Measurements from ENCODE around the gene CARS1. TPM values are rescaled to one million over a fixed set of nuclear protein-coding genes. Genes with fewer than 3 reads are reported as not detected.

CARS1 gene
- total RNA-seq, 2 experiments from 2014 or later, result 109 to 119 TPM

GRCh38 chr11:2992234-2992996, 64.8 kb downstream of the CARS1 start, which contains the start of gene NAP1L4:
Gene NAP1L4 (minus strand): TSS chr11:2992329. CDS start chr11:2979220, 13,109 bp downstream.
- CTCF ChIA-PET, result interaction anchor here (1.0 to 3.1 kb wide), 7 partner anchors 14 to 62 kb away, joined by 3 to 12 read pairs (median 3); no protein-coding TSS in a partner anchor
- peak within 1 kb of the TSS; percentile 98 for H3K27ac Mint-ChIP-seq
- ATAC-seq, result peak; percentile 90

DNA sequence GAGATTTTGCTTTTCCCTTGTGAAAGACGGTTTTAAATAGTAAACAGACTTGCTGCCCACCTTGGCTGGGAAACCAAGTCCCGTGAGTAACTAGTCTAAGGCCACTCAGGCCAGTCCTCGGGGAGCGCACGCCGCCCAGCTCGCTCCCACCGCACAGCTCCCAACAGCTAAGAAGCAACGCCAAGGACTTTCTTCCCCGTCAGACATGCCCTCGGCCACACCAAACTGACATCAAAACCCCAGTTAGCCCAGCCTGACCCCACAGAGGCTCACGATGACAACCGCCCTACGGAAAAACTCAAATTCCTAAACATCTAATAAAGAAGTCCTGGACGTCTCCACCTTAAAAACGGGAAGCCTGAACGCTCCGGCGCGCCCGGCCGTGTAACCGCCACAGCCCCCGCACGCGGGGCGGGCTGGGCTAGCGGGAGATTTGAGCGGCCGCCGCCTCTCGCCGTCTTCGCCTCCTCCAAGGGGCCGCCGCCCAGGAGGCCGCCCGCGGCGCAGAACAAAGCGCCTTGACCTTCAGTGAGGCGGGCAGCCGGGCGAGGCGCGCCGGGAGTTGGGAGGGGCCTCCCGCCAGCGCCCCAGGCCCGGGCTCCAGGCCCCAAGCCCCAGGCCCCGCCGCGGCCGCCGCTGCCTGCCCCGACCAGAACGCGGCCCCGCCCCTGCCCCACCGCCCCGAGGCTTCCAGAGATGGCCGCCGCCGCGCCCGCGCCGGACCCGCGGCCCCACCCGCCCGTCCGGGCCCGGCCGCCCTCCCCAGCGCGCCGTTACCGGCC, 65.6 kb downstream of the CARS1 start:
- ATAC-seq (peak; percentile 55), DNase-seq (peak; percentile 58)
- peaks cover 44% of the 10 kb centered on the region for H3K36me3 Mint-ChIP-seq
- H3K27ac Mint-ChIP-seq, result peak overlapping the region; percentile 98
- H3K4me3 Mint-ChIP-seq, result peak overlapping the region; percentile 95
- H3K27me3 Mint-ChIP-seq, result no peaks in the 10 kb centered on the region
- H3K9me3 Mint-ChIP-seq (ENCODE audit: low read depth), result no peaks in the 10 kb centered on the region
- H3K4me1 Mint-ChIP-seq, result peaks cover 21% of the 10 kb centered on the region
- CTCF ChIA-PET, result interaction anchor here (1.0 to 1.1 kb wide), 4 partner anchors 22 to 62 kb away, joined by 3 read pairs; no protein-coding TSS in a partner anchor

More at GRCh38 chr11:2992234-2992996, 64.8 kb downstream of the CARS1 start, which contains the start of gene NAP1L4:
- Mint-ChIP-seq H3K4me3 (peak within 1 kb of the TSS; percentile 95), H3K27me3 (no peaks in the 10 kb centered on the region), H3K36me3 (peaks cover 39% of the 10 kb centered on the region), H3K4me1 (peaks cover 15% of the 10 kb centered on the region), H3K9me3 (ENCODE audit: low read depth) (no peaks in the 10 kb centered on the region)
- DNase-seq, result peak; percentile 98

DNA sequence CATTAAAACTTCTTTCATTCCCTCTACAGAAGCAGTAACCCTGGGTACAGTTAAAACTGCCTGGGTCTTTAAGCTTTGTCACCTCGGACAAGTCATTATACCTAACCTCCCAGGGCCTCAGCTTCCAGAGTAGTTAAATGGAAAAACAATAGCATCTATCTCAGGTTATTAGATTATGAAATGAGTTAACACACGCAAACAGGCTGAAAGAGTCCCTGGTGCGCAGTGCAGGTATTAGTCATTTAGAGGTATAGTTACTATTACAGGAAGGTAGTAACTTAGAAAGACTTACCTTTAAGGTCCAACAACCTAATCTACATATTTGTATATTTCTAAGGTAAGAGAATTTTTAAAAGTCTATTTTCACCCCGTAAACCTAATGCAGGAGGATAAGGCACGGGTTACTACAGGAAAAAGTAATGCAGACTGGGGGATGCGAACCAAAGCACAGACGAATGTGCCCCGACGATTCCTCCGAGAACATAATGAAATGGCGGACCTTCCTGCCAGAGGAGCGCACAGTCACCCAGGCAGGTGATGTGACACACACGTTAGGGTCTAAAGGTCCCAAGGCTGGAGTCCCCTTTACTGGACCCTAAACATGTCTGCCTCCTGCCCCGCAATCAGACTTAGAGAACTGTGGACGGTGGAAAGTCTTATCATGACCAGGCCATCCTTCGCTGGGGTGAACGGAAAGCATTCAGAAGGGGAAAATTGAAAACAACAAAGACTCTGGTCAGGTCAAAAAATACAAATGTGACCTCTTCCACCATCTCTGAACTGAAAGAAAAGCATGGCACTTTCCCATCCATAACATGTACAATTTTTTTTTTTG, 66.4 kb downstream of the CARS1 start:
- Mint-ChIP-seq H3K9me3 (ENCODE audit: low read depth) (no peaks in the 10 kb centered on the region), H3K27ac (peak overlapping the region; percentile 98), H3K4me1 (peaks cover 24% of the 10 kb centered on the region), H3K4me3 (peak overlapping the region; percentile 93), H3K36me3 (peaks cover 44% of the 10 kb centered on the region), H3K27me3 (no peaks in the 10 kb centered on the region)
- ATAC-seq (no peak), DNase-seq (peak; percentile 68)
- CTCF ChIA-PET, result interaction anchor here (1.3 to 3.5 kb wide), 5 partner anchors 15 to 30 kb away, joined by 3 to 23 read pairs (median 15); no protein-coding TSS in a partner anchor

DNA sequence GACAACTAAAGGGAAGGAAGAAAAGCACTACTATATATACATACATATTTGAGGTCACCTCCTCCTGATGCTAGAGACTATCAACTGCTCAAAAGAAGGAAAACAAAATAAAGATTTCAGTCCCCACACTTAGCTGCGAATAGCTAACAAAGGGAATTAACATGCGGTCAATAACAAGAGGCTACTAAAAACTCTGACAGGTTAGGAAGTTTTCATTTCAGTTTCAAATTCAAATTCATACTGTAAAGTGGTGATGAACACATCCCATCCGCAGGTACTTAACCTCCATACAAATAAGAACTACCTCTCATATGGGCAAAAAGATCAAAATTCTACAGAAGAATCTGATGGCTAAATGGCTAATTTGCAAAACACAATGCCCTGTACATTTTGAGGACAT, 67.7 kb downstream of the CARS1 start:
- ATAC-seq (no peak), DNase-seq (no peak)
- CTCF ChIA-PET, result interaction anchor here (0.7 to 3.5 kb wide), 14 partner anchors 9 to 809 kb away, joined by 3 to 23 read pairs (median 4); no protein-coding TSS in a partner anchor
- Mint-ChIP-seq H3K27ac (peak overlapping the region; percentile 98), H3K36me3 (peaks cover 52% of the 10 kb centered on the region), H3K4me1 (peaks cover 32% of the 10 kb centered on the region), H3K4me3 (peak overlapping the region; percentile 93), H3K27me3 (no peaks in the 10 kb centered on the region), H3K9me3 (ENCODE audit: low read depth) (no peaks in the 10 kb centered on the region)

DNA sequence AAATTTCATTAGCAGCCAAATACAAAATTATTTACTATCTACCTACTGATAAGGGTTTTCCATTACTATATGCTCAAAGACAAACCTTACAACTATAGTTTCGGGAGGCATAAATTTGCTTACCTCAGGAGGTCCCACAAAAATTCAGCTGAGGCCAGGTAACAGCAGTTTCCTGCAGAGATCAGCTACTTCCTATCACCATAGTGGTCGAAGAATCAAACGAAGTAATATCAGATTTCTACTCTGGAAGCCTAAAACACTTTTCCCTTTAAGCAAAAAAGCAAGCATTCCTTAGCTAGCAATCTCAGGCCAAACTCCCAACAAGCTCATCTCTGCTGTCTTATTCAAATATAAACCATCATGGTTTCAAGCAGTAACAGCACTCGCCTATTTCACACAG, 68.2 kb downstream of the CARS1 start:
- H3K27ac Mint-ChIP-seq, result peak overlapping the region; percentile 98

DNA sequence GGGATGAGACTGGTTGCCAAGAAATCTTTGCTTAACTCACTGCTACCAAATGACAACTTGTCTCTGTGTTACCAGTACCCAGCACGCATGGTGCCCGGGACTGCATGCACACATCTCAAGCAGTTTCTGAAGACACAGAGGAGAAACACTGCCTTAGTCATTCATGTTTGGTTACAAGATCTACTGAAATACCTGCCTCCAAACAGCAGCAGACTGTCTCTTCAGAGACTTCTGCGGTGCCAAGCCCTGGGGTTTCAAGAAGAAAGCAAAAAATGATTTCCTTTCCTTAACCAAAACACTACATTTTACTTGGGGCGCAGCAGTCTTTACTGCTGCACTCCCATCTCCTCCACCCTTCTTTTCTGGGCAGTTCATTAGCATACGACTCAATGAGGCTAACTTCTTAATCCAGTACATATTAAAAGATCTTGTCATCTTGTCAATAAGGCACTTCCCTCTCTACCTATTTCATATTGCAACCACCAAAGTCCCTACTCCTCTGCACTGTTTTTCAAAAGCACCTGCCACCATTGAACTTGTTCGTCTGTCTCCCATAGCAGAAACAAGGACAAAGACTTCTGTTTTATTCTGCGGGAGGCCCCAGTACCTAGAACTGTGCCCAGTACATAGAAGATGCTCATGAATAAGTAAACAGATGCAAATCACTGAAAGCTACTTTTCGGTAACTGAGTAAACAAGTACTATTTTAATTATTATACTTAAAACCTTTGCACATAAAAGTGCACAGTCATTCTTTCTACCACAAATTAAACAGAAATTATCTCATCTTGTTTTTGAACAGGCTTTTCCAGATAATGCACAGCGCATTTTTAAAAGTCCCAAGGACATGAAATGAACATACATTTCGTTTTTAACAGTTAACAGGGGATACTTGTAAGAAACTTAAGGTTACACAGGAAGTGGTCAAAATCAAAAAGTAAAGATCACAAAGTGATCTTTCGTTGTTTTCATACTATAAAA, 69.1 kb downstream of the CARS1 start:
- no peaks in the 10 kb centered on the region for H3K9me3 Mint-ChIP-seq (ENCODE audit: low read depth)
- CTCF ChIA-PET, result interaction anchor here (1.2 to 3.5 kb wide), 10 partner anchors 8 to 810 kb away, joined by 3 to 23 read pairs (median 7); no protein-coding TSS in a partner anchor
- DNase-seq (peak; percentile 55), ATAC-seq (no peak)
- H3K4me3 Mint-ChIP-seq, result peak overlapping the region; percentile 93
- peaks cover 61% of the 10 kb centered on the region for H3K36me3 Mint-ChIP-seq
- no peaks in the 10 kb centered on the region for H3K27me3 Mint-ChIP-seq
- H3K4me1 Mint-ChIP-seq, result peaks cover 40% of the 10 kb centered on the region
- peak overlapping the region; percentile 98 for H3K27ac Mint-ChIP-seq

More for the DNA sequence above, 68.2 kb downstream of the CARS1 start:
- H3K4me3 Mint-ChIP-seq, result peak overlapping the region; percentile 93
- H3K9me3 Mint-ChIP-seq (ENCODE audit: low read depth), result no peaks in the 10 kb centered on the region
- H3K27me3 Mint-ChIP-seq, result no peaks in the 10 kb centered on the region
- H3K36me3 Mint-ChIP-seq, result peaks cover 55% of the 10 kb centered on the region
- no peak for DNase-seq
- peaks cover 35% of the 10 kb centered on the region for H3K4me1 Mint-ChIP-seq
- CTCF ChIA-PET, result interaction anchor here (0.7 to 3.5 kb wide), 14 partner anchors 8 to 809 kb away, joined by 3 to 23 read pairs (median 4); no protein-coding TSS in a partner anchor
- ATAC-seq, result no peak

- ATAC-seq (no peak), DNase-seq (no peak)
- CTCF ChIA-PET, result interaction anchor here (0.7 to 1.2 kb wide), 6 partner anchors 9 to 101 kb away, joined by 3 to 6 read pairs (median 3); no protein-coding TSS in a partner anchor
- H3K4me3 Mint-ChIP-seq, result no peak overlapping the region
- no peaks in the 10 kb centered on the region for H3K27me3 Mint-ChIP-seq
- peaks cover 62% of the 10 kb centered on the region for H3K4me1 Mint-ChIP-seq
- H3K27ac Mint-ChIP-seq, result peak overlapping the region; percentile 52
- H3K9me3 Mint-ChIP-seq (ENCODE audit: low read depth), result no peaks in the 10 kb centered on the region
- peaks cover 45% of the 10 kb centered on the region for H3K36me3 Mint-ChIP-seq
Observed at GRCh38 chr11:2983908-2984307, 73.3 kb downstream of the CARS1 start.

- Mint-ChIP-seq H3K9me3 (ENCODE audit: low read depth) (no peaks in the 10 kb centered on the region), H3K36me3 (peaks cover 42% of the 10 kb centered on the region), H3K27ac (peak overlapping the region; percentile 51), H3K27me3 (no peaks in the 10 kb centered on the region), H3K4me1 (peaks cover 65% of the 10 kb centered on the region), H3K4me3 (no peak overlapping the region)
- ATAC-seq (peak; percentile 30), DNase-seq (no peak)
- CTCF ChIA-PET, result interaction anchor here (0.7 to 1.2 kb wide), 3 partner anchors 31 to 52 kb away, joined by 3 to 4 read pairs (median 3); no protein-coding TSS in a partner anchor
Observed at GRCh38 chr11:2982214-2982613, 75.0 kb downstream of the CARS1 start.

DNA sequence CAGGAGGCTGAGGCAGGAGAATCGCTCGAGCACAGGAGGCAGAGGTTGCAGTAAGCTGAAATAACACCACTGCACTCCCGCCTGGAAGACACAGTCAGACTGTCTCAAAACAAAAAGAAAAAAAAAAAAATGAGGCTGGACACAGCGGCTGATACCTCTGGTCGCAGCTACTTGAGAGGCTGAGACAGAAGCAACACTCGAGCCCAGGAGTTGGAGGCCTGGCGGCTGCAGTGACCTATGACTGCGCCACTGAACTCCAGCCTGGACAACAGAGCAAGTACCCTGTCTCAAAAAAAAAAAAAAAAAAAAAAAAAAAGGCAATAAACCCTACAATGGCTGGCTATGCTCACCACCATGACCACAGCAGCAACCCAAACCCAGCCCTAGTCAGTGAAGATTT, 76.1 kb downstream of the CARS1 start:
- H3K36me3 Mint-ChIP-seq, result peaks cover 48% of the 10 kb centered on the region
- ATAC-seq, result no peak
- H3K4me1 Mint-ChIP-seq, result peaks cover 70% of the 10 kb centered on the region
- no peak for DNase-seq
- H3K9me3 Mint-ChIP-seq (ENCODE audit: low read depth), result no peaks in the 10 kb centered on the region
- H3K4me3 Mint-ChIP-seq, result no peak overlapping the region
- H3K27ac Mint-ChIP-seq, result no peak overlapping the region
- CTCF ChIA-PET, result interaction anchor here (1.0 to 1.6 kb wide), 4 partner anchors 8 to 450 kb away, joined by 3 to 9 read pairs (median 4); no protein-coding TSS in a partner anchor
- H3K27me3 Mint-ChIP-seq, result no peaks in the 10 kb centered on the region

DNA sequence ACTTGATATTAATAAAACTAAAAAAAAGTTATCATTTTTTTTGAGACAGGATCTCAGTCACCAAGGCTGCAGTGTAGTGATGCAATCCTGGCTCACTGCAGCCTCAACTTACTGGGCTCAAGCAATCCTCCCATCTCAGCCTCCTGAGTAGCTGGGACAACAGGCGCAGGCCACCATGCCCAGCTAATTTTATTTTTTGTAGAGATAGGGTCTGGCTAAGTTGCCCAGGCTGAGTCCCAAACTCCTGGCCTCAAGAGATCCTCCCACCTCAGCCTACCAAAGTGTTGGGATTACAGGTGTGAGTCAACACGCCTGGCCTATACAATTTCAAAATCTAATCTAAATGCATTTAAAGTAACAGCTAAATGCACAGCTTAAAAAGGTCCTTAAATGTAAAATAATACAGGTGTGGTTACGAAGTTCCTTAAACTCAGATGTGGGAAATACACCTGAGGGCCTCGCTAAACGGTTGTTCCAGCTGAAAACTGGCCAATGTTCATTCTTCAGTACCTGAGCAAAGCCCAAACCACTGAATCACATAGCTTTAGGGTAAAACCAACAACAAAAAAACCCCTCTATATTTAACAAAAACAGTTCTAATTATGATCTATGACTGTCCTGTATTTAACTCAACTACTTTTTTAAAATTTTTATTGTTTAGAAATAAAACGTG, 76.9 kb downstream of the CARS1 start:
- Mint-ChIP-seq H3K27me3 (no peaks in the 10 kb centered on the region), H3K27ac (no peak overlapping the region), H3K4me1 (peaks cover 72% of the 10 kb centered on the region), H3K4me3 (no peak overlapping the region), H3K36me3 (peaks cover 53% of the 10 kb centered on the region), H3K9me3 (ENCODE audit: low read depth) (no peaks in the 10 kb centered on the region)
- DNase-seq (no peak), ATAC-seq (no peak)
- CTCF ChIA-PET, result interaction anchor here (1.0 to 1.6 kb wide), 4 partner anchors 9 to 35 kb away, joined by 3 to 9 read pairs (median 4); no protein-coding TSS in a partner anchor

DNA sequence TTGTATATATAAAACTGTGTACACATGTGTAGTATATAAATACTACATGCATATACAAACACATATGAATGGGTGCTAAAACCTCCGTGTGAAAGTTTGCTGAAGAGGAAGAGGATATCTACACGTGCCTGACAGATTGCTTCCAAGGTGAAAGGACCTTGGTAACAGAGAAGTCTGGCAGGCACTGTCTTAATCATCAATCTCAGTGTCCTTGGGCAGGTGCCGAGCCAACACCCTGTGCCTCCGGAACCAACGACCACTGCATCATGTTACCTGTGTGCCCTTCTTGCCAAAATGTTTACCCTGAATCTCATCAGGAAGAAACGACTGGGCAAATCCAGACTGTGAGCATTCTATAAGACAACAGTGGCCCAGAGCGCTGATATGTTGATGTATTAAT, 80.1 kb downstream of the CARS1 start:
- Mint-ChIP-seq H3K4me3 (no peak overlapping the region), H3K27ac (peak overlapping the region; percentile 10), H3K36me3 (peaks cover 54% of the 10 kb centered on the region), H3K4me1 (peaks cover 51% of the 10 kb centered on the region), H3K9me3 (ENCODE audit: low read depth) (no peaks in the 10 kb centered on the region), H3K27me3 (no peaks in the 10 kb centered on the region)
- ATAC-seq, result no peak
- DNase-seq, result no peak
- CTCF ChIA-PET, result interaction anchor here (2.3 to 3.4 kb wide), 3 partner anchors 12 to 115 kb away, joined by 18 to 41 read pairs (median 22); no protein-coding TSS in a partner anchor

Data from activated CD8-positive, alpha-beta memory T cell treated with anti-CD3 and anti-CD28 coated beads, Interleukin-2, amount 10 ng/mL, durations not matched to agents 7 days and 5 days (primary cell).